Measurements from ENCODE around the gene CDH24.

CDH24 gene

DNA sequence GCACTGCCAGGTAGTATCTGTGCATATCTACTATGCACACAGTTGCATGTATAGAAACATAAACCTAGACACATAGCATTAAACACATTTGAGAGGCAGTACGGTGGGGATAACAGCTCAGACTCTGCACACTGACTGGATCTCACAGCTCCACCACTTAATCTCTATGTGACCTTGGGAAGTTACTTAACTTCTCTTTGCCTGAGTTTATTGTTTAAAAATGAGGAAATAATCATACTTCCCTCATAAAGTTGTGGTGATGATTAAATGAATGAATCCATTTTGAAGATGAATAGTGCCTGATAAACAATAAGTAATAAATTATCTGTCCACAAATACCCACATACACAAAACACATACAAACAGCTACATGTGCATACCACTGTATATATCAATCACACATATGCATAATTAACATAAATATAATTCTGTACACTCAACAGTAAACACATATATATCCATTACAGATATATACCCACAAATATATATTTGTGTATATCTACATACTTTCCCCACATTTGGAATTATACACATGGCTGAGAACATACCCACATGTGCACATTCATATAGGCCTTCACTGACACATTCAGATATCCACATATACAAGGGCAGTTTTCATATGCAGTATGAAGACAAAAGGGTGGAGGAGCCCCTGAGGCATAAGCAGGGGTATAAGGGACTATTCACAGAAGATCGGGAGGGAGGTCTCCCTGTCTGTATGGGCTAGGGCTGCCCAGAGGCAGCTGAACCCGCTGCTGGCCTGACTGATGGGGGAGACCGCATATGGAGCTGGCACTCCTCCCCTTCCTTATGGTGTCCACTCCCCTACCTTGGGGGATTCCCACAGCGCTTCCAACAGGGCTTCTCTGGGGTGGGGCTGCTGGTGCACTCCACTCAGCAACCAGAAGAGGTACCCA lies 5.9 kb downstream of the CDH24 start:
- H3K9ac ChIP-seq (ENCODE audit: low read length): no peak overlapping the region
- H3K36me3 ChIP-seq (ENCODE audit: control insufficient read depth, insufficient read depth, low read length): peaks cover 32% of the 10 kb centered on the region
- H3K27me3 ChIP-seq (ENCODE audit: control insufficient read depth, insufficient read depth, low read length): no peaks in the 10 kb centered on the region
- H3K27ac ChIP-seq (ENCODE audit: low read depth, low read length): no peak overlapping the region
- peaks cover 17% of the 10 kb centered on the region for H3K4me1 ChIP-seq (ENCODE audit: control insufficient read depth, insufficient read depth, low read length)
- H3K9me3 ChIP-seq (ENCODE audit: control insufficient read depth, insufficient read depth, low read depth, low read length): no peaks in the 10 kb centered on the region
- H3K4me3 ChIP-seq (ENCODE audit: low read depth, low read length): no peak overlapping the region

DNA sequence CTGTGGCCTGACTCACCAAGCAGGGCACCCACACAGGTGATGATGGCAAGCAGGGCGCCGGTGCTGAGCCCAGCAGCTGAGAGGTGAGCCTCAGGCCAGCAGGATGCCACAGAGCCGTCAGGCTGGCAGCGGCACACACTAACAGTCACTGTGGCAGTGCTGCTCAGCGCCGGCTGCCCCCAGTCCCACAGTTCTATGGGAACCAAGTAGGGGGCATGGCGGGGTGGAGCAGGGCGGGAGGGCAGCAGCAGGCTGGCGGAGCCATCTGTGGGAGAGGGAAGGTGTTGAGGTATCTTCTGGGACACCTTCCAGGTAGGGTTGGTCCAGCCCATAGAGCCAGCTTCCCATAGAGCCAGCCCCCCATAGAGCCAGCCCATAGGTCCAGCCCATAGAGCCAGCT lies 8.3 kb downstream of the CDH24 start:
- H3K27me3 ChIP-seq (ENCODE audit: control insufficient read depth, insufficient read depth, low read length): no peaks in the 10 kb centered on the region
- H3K4me1 ChIP-seq (ENCODE audit: control insufficient read depth, insufficient read depth, low read length): peaks cover 20% of the 10 kb centered on the region; the same call in 1 of the 2 replicates
- H3K9me3 ChIP-seq (ENCODE audit: control insufficient read depth, insufficient read depth, low read depth, low read length): no peaks in the 10 kb centered on the region
- no peak overlapping the region for H3K9ac ChIP-seq (ENCODE audit: low read length)
- no peak overlapping the region for H3K27ac ChIP-seq (ENCODE audit: low read depth, low read length)
- no peak overlapping the region for H3K4me3 ChIP-seq (ENCODE audit: low read depth, low read length)
- peaks cover 28% of the 10 kb centered on the region for H3K36me3 ChIP-seq (ENCODE audit: control insufficient read depth, insufficient read depth, low read length)

DNA sequence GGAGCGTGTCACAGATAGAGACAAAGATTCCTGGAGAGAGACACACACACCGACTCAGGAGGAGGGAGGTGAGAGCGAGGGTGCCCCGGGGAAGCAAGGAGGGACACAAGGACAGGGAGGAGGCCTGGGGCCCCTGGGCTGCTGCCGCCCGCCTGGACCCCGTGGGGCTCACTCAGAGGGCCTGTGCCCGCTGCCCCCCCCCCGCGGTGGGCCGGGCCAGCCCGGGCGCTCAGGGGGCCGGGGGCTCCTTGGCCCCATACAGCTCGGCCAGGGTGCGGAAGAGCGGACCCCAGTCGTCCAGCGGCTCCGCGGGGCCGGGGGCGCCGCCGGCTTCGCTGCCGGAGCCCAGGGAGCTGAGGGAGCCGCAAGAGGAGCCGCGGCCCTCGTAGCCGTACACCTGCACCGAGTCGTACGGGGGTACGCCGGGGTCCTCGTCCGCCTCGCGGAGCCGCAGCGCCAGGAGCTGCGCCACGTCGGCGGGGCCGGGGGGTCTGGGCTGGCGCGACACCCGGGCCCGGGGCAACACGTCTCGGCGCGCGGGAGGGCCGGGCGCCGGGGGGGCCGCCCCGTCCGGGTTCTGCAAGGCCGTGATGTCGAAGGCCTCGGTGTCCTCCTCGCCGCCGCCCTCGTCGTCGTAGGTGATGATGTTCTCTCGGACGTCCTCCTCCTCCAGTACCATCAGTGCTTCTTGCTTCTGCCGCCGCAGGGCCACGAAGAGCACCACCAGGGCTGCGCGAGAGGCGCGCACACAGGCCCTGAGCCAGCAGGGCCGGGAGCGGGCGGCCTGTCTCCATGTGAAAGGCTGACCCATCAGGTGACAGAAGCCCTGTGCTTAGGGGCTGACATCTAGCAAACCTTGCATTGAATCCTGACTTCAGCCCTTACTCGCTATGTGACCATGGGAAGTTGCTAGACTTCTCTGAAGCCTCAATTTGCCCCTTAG lies 9.3 kb downstream of the CDH24 start:
- H3K36me3 ChIP-seq (ENCODE audit: control insufficient read depth, insufficient read depth, low read length): peaks cover 25% of the 10 kb centered on the region

DNA sequence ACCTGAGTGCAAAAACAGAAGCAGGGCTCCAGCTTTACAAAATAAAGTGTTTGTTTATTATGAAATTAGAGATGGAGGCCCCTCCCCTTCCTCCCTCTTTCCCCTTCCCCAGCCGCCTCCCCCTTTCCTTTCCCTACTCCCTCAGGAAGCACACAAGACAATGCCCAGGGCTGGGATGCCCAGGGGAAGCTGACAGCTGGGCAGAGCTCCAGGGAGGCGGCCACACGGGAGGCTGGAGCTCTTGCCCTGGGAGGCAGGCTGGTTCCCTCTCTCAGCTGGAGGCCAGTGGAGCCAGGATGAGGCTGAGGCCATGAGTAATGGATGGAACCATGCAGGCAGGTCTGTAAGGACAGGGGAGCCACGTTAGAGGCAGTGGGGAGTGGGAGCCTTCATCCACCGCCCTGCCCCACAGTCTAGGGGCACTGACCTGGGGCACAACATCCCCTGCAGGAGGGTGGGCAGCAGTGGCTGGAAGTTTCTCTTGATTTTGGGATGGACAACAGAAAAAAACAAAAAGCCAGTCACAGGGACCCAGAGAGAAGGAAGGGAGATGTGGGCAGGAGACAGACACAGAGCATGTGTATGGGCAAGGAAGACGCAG lies 10.2 kb downstream of the CDH24 start:
- H3K9ac ChIP-seq (ENCODE audit: low read length): no peak overlapping the region
- peaks cover 17% of the 10 kb centered on the region; the same call in 1 of the 2 replicates for H3K4me1 ChIP-seq (ENCODE audit: control insufficient read depth, insufficient read depth, low read length)
- H3K4me3 ChIP-seq (ENCODE audit: low read depth, low read length): no peak overlapping the region
- H3K27ac ChIP-seq (ENCODE audit: low read depth, low read length): no peak overlapping the region
- H3K27me3 ChIP-seq (ENCODE audit: control insufficient read depth, insufficient read depth, low read length): no peaks in the 10 kb centered on the region
- H3K9me3 ChIP-seq (ENCODE audit: control insufficient read depth, insufficient read depth, low read depth, low read length): no peaks in the 10 kb centered on the region
- H3K36me3 ChIP-seq (ENCODE audit: control insufficient read depth, insufficient read depth, low read length): peaks cover 21% of the 10 kb centered on the region

More for the DNA sequence above, 9.3 kb downstream of the CDH24 start:
- peaks cover 21% of the 10 kb centered on the region; the same call in 1 of the 2 replicates for H3K4me1 ChIP-seq (ENCODE audit: control insufficient read depth, insufficient read depth, low read length)
- no peak overlapping the region for H3K27ac ChIP-seq (ENCODE audit: low read depth, low read length)
- H3K9me3 ChIP-seq (ENCODE audit: control insufficient read depth, insufficient read depth, low read depth, low read length): no peaks in the 10 kb centered on the region
- H3K27me3 ChIP-seq (ENCODE audit: control insufficient read depth, insufficient read depth, low read length): no peaks in the 10 kb centered on the region
- no peak overlapping the region for H3K4me3 ChIP-seq (ENCODE audit: low read depth, low read length)
- H3K9ac ChIP-seq (ENCODE audit: low read length): no peak overlapping the region

DNA sequence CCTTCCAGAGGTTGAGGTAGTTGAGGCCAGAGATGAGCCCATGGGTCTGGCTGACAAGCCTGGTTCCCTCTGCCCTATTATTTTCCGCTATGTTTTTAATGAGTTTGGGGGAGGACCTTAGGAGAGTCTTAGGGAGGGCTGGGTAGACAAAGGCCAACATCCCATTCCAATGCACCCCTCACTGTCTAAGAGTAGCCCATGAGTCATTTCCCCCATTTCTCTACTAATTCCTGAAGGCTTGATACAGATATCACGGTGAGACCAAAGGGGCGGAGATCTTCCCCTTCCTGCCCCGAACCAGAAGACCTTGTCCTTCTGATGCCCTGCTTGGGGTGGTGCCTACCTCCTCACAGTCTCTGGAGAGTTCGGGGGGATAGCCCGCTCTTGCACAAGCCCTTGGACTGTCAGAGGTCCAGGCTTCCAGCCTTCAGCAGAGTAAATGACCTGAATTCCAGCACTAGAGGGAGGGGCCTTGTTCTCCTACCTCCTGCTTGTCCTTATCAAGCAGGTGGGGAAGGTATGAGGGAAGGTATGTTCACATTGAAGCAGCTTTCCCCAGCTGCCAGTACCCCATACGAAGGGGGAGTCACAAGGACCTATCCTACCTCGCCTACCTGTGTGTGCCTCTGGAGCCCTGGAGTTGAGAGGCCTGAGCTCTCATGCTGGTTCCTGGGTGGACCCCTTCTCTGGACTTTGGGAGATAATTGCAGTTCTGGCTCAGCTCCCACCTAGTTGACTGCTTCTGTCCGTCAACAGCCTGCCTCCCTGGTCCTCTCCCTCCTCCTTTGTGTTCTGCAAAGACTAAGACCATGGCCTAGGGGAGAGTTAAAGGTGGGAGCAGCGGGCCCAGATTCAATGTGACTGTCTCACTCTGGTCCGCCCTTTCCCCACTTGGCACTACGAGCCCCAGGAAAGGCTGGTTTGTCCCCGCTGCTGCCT lies 11.6 kb downstream of the CDH24 start:
- Histone ChIP-seq H3K4me1 (ENCODE audit: control insufficient read depth, insufficient read depth, low read length) (peaks cover 15% of the 10 kb centered on the region; the same call in 1 of the 2 replicates), H3K36me3 (ENCODE audit: control insufficient read depth, insufficient read depth, low read length) (peaks cover 18% of the 10 kb centered on the region), H3K27ac (ENCODE audit: low read depth, low read length) (no peak overlapping the region), H3K9me3 (ENCODE audit: control insufficient read depth, insufficient read depth, low read depth, low read length) (no peaks in the 10 kb centered on the region), H3K27me3 (ENCODE audit: control insufficient read depth, insufficient read depth, low read length) (no peaks in the 10 kb centered on the region), H3K4me3 (ENCODE audit: low read depth, low read length) (no peak overlapping the region), H3K9ac (ENCODE audit: low read length) (no peak overlapping the region)

DNA sequence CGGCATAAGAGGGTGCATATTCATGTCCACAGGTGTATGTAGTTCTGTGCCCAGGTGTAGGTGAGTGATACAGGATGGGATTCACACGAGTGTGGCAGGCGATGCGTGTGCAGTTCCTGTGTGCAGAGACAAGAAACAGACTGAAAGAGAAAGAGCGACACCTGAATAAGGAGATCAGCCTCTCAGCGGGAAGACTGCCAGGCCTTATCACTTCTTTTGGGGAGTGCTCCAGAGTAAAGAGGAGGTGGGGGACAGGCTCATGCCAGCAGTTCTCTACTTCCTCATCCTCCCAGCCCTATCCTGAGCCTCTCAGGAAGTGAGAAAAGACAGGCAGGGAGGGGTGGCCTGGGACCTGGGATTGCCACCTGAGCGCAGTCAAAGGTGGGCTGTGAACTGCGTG lies 12.5 kb downstream of the CDH24 start:
- Histone ChIP-seq H3K36me3 (ENCODE audit: control insufficient read depth, insufficient read depth, low read length) (peaks cover 13% of the 10 kb centered on the region), H3K27me3 (ENCODE audit: control insufficient read depth, insufficient read depth, low read length) (no peaks in the 10 kb centered on the region), H3K9ac (ENCODE audit: low read length) (no peak overlapping the region), H3K4me1 (ENCODE audit: control insufficient read depth, insufficient read depth, low read length) (peaks cover 15% of the 10 kb centered on the region; the same call in 1 of the 2 replicates), H3K9me3 (ENCODE audit: control insufficient read depth, insufficient read depth, low read depth, low read length) (no peaks in the 10 kb centered on the region), H3K4me3 (ENCODE audit: low read depth, low read length) (no peak overlapping the region), H3K27ac (ENCODE audit: low read depth, low read length) (no peak overlapping the region)

DNA sequence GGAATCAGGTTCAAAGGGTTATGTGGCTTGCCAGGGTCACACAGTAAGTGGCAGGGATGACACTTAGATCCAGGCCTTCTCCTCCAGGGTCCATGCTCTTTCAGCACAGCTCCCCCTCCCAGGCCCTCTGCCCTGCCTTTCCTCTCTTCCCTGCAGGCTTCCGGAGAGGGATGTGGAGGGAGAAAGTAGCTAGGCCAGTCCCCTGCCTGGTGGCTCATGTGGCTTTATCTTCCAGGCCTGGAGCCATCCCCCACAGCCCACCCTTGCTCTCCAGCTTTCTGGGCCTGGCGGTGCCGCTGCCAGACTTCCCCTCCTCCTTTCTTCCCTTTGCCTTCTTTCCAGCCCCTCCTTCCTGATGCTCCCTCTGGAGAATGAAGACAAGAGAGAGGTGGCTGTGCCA lies 13.6 kb downstream of the CDH24 start:
- Histone ChIP-seq H3K27ac (ENCODE audit: low read depth, low read length) (no peak overlapping the region), H3K4me3 (ENCODE audit: low read depth, low read length) (no peak overlapping the region), H3K9me3 (ENCODE audit: control insufficient read depth, insufficient read depth, low read depth, low read length) (no peaks in the 10 kb centered on the region), H3K36me3 (ENCODE audit: control insufficient read depth, insufficient read depth, low read length) (peaks cover 6% of the 10 kb centered on the region; the same call in 1 of the 2 replicates), H3K9ac (ENCODE audit: low read length) (no peak overlapping the region), H3K27me3 (ENCODE audit: control insufficient read depth, insufficient read depth, low read length) (no peaks in the 10 kb centered on the region), H3K4me1 (ENCODE audit: control insufficient read depth, insufficient read depth, low read length) (peaks cover 15% of the 10 kb centered on the region; the same call in 1 of the 2 replicates)

DNA sequence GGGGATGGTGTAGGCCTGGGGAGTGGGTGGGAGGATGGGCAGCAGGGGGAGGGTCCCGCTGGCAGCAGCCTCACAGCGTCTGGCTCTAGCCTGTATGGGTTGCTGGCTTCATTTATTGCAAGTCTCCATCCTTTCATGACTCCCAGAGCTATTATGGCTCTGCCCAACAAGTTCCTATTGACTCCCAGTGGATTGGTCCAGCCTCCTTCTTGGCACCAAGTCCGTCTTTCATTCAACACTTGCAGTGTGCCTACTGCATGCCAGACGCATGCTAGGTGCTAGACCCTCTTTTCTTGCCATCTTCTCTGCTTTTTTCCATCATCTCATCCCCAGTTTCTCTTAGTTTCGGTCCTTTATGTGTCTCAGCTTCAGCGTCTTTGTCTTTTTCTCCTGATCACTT lies 14.2 kb downstream of the CDH24 start:
- Histone ChIP-seq H3K27ac (ENCODE audit: low read depth, low read length) (no peak overlapping the region), H3K4me1 (ENCODE audit: control insufficient read depth, insufficient read depth, low read length) (peaks cover 15% of the 10 kb centered on the region; the same call in 1 of the 2 replicates), H3K9ac (ENCODE audit: low read length) (no peak overlapping the region), H3K9me3 (ENCODE audit: control insufficient read depth, insufficient read depth, low read depth, low read length) (no peaks in the 10 kb centered on the region), H3K27me3 (ENCODE audit: control insufficient read depth, insufficient read depth, low read length) (no peaks in the 10 kb centered on the region), H3K36me3 (ENCODE audit: control insufficient read depth, insufficient read depth, low read length) (no peaks in the 10 kb centered on the region), H3K4me3 (ENCODE audit: low read depth, low read length) (no peak overlapping the region)

DNA sequence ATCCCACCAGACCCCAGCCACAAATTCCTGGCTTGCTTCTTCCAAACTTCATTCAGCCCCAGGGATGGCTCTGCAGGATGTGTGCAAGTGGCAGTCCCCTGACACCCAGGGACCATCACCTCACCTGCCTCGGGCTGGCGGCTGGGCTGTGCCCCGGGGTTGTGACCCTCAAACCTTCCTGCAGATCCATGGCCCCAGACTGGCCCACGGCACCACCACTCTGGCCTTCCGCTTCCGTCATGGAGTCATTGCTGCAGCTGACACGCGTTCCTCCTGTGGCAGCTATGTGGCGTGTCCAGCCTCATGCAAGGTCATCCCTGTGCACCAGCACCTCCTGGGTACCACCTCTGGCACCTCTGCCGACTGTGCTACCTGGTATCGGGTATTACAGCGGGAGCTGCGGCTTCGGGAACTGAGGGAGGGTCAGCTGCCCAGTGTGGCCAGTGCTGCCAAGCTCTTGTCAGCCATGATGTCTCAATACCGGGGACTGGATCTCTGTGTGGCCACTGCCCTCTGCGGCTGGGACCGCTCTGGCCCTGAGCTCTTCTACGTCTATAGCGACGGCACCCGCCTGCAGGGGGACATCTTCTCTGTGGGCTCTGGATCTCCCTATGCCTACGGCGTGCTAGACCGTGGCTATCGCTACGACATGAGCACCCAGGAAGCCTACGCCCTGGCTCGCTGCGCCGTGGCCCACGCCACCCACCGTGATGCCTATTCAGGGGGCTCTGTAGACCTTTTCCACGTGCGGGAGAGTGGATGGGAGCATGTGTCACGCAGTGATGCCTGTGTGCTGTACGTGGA lies 15.0 kb downstream of the CDH24 start, which contains the start of gene PSMB11:
Gene PSMB11 (plus strand): TSS at position 51 of the 804 bp plus-strand sequence. CDS start 14 bp downstream, at position 65.
- Histone ChIP-seq H3K9me3 (ENCODE audit: control insufficient read depth, insufficient read depth, low read depth, low read length) (no peaks in the 10 kb centered on the region), H3K36me3 (ENCODE audit: control insufficient read depth, insufficient read depth, low read length) (no peaks in the 10 kb centered on the region), H3K4me3 (ENCODE audit: low read depth, low read length) (no peak within 1 kb of the TSS), H3K9ac (ENCODE audit: low read length) (no peak within 1 kb of the TSS), H3K27ac (ENCODE audit: low read depth, low read length) (no peak within 1 kb of the TSS), H3K4me1 (ENCODE audit: control insufficient read depth, insufficient read depth, low read length) (peaks cover 15% of the 10 kb centered on the region; the same call in 1 of the 2 replicates), H3K27me3 (ENCODE audit: control insufficient read depth, insufficient read depth, low read length) (no peaks in the 10 kb centered on the region)
